Parathyroid adenoma (tissue), 2 donors: ENCODE measurements around the gene SLC13A3.

Source experiments
- H2AFZ ChIP-seq: fragments of 300-600 bp; sonication (generic); one replicate; pipeline ENCODE4 v1.7.0; 2017; ENCODE audit warnings: antibody characterized with exemption, mild to moderate bottlenecking
- H3K27ac ChIP-seq: fragments of 300-600 bp; sonication (generic); one replicate; pipeline ENCODE4 v1.7.0; 2017
- H3K27me3 ChIP-seq: fragments of 300-600 bp; sonication (generic); one replicate; pipeline ENCODE4 v1.7.0; 2017; ENCODE audit warnings: low read length; ENCODE audit not compliant: control insufficient read depth, insufficient read depth
- H3K36me3 ChIP-seq: fragments of 300-600 bp; sonication (generic); one replicate; pipeline ENCODE4 v1.7.0; 2017; ENCODE audit warnings: low read length; ENCODE audit not compliant: control insufficient read depth, insufficient read depth
- H3K4me1 ChIP-seq: fragments of 300-600 bp; sonication (generic); one replicate; pipeline ENCODE4 v1.7.0; 2017; ENCODE audit warnings: control low read depth
- H3K4me2 ChIP-seq: fragments of 300-600 bp; sonication (generic); one replicate; pipeline ENCODE4 v1.7.0; 2017; ENCODE audit warnings: low read length
- H3K4me3 ChIP-seq: fragments of 300-600 bp; sonication (generic); one replicate; pipeline ENCODE4 v1.7.0; 2017; ENCODE audit warnings: low read depth, low read length
- H3K79me2 ChIP-seq: fragments of 300-600 bp; sonication (generic); one replicate; pipeline ENCODE4 v1.7.0; 2017; ENCODE audit warnings: control low read depth
- H3K9ac ChIP-seq: fragments of 300-600 bp; sonication (generic); one replicate; pipeline ENCODE4 v1.7.0; 2017; ENCODE audit warnings: mild to moderate bottlenecking
- H3K9me3 ChIP-seq: fragments of 300-600 bp; sonication (generic); one replicate; pipeline ENCODE4 v1.7.0; 2017; ENCODE audit warnings: low read length; ENCODE audit not compliant: control insufficient read depth
- TF ChIP-seq, protein P1 (sequence below): fragments of 300-600 bp; sonication (generic); IDR thresholded peaks from one replicate; pipeline ENCODE4 v1.7.0; 2017; ENCODE audit warnings: antibody characterized with exemption, mild to moderate bottlenecking
- donor health status: primary hyperparathyroidism.

The SLC13A3 gene

DNA sequence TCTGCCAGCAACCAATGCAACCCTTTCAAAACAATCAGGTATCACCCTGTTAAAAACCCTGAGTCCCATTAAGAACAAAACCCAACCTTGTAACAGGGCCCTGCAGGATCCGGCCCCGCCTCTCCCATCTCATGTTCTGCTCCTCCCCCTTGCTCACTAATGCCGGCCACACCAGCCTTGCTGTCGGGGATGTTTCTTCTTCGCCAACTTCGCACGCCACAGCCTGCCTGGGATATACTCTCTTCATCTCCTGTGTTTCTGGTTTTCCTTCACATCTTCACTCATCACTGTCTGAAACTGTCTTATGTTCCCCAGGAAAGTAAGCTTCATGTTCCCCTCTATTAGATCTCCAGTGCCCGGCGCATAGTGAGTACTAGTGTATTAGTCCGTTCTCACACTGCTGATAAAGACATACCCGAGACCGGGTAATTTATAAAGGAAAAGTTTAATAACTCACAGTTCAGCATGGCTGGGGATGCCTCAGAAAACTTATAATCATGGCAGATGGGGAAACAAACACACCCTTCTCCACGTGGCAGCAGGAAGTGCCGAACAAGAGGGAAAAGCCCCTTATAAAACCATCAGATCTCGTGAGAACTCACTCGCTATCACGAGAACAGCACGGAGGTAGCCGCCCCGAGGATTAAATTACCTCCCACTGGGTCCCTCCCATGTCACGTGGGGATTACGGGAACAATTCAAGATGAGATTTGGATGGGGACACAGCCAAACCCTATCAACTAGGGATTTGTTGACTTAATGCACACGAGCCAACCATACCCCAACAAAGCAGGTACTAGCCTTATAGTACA is 32.9 kb upstream of the SLC13A3 start:
- Histone ChIP-seq H3K79me2 (peaks cover 37% of the 10 kb centered on the region), H3K9ac (no peak overlapping the region), H3K4me3 (no peak overlapping the region), H2AFZ (no peak overlapping the region), H3K27me3 (no peaks in the 10 kb centered on the region), H3K36me3 (no peaks in the 10 kb centered on the region), H3K27ac (no peak overlapping the region), H3K9me3 (no peaks in the 10 kb centered on the region), H3K4me1 (peaks cover 9% of the 10 kb centered on the region), H3K4me2 (no peak overlapping the region)
- TF ChIP-seq, protein P1, sequence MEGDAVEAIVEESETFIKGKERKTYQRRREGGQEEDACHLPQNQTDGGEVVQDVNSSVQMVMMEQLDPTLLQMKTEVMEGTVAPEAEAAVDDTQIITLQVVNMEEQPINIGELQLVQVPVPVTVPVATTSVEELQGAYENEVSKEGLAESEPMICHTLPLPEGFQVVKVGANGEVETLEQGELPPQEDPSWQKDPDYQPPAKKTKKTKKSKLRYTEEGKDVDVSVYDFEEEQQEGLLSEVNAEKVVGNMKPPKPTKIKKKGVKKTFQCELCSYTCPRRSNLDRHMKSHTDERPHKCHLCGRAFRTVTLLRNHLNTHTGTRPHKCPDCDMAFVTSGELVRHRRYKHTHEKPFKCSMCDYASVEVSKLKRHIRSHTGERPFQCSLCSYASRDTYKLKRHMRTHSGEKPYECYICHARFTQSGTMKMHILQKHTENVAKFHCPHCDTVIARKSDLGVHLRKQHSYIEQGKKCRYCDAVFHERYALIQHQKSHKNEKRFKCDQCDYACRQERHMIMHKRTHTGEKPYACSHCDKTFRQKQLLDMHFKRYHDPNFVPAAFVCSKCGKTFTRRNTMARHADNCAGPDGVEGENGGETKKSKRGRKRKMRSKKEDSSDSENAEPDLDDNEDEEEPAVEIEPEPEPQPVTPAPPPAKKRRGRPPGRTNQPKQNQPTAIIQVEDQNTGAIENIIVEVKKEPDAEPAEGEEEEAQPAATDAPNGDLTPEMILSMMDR: no peak

DNA sequence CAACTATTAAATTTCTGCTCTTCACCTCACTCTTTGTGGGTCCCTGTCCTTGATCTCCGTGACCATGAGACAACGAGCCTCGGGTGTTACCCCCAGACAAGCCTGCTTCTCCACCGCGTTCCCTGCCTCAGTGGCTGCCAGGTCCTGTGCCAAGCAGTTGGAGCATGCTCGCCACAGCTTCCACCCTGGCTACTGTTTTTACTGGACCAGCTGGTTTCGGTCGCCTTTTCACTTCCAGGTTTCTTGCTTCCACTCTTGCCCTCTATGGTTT is 32.3 kb upstream of the SLC13A3 start:
- H3K79me2 ChIP-seq: peaks cover 37% of the 10 kb centered on the region
- H3K9me3 ChIP-seq: no peaks in the 10 kb centered on the region
- no peak overlapping the region for H2AFZ ChIP-seq
- no peak overlapping the region for H3K4me3 ChIP-seq
- TF ChIP-seq, protein P1: no peak
- H3K4me2 ChIP-seq: no peak overlapping the region
- H3K27me3 ChIP-seq: no peaks in the 10 kb centered on the region
- peaks cover 9% of the 10 kb centered on the region for H3K4me1 ChIP-seq
- H3K9ac ChIP-seq: no peak overlapping the region
- no peak overlapping the region for H3K27ac ChIP-seq
- no peaks in the 10 kb centered on the region for H3K36me3 ChIP-seq

DNA sequence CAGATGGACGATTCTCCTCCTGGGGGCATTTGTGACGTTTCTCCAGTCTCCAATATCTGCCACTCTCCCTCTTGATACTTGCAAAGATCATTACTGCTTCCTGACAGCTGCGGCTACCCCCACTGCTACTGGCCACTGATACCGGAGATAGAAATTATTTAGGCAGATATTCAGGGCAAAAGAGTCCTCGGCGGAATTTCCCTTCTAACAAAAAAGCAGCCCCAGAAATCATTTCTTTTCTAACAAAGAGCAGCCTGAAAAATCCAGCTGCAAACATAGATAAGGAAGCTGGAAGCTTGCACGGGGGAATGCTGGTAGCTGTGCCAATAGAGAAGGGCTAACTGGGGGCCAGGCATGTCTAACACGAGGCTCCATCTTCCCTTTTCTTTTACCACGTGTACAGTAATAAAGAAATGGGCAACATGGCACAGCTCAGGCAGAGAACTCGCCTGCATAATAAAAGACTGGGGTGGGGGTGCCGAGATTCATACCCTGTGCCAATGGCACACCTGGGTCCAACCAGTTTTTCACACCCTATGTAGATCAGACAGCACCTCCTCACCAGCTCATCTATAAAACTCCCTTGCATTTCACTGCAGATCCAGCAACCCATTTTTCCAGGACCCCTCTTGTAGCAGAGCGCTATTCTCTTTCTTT is 31.9 kb upstream of the SLC13A3 start:
- Histone ChIP-seq H3K27me3 (no peaks in the 10 kb centered on the region), H3K36me3 (no peaks in the 10 kb centered on the region), H3K4me3 (no peak overlapping the region), H3K79me2 (peaks cover 33% of the 10 kb centered on the region), H3K4me1 (peaks cover 7% of the 10 kb centered on the region), H3K9me3 (no peaks in the 10 kb centered on the region), H3K27ac (no peak overlapping the region), H2AFZ (no peak overlapping the region), H3K9ac (no peak overlapping the region), H3K4me2 (no peak overlapping the region)
- TF ChIP-seq, protein P1: no peak

DNA sequence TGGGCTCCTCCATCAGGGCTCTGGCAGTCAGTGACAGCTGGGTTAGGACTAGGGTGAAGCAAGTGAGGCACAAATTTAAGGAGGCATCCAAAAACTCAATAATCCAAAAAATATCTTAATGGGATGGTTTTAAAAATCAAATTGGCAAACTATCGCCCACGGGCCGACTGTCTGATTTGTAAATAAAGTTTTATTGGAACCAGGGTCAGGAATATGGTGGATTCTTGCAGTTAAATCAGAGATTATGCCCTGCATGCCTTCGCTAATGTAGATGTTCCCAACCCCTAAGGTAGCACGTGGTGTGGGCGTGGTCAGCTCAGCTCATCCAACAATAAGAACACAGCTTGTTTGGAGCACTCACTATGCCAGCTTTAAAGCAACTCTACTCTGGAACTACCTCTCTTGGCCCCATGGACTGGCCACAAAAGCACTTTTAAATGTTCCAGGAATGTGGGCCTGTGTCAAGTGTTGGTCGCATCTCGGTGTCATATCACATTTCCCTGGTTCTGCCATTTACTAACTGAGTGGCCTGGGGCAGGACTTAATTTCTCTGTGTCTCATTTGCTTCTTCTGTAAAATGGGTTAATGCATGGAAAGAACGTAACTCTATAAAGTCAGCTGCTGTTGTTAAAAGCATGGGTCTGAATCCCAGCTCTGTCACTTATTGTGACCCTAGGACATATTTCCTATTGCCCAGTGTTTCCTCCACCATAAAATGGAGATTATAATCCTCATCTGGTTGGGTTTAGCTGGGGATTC is 31.0 kb upstream of the SLC13A3 start:
- TF ChIP-seq, protein P1: no peak
- H2AFZ ChIP-seq: no peak overlapping the region
- H3K4me1 ChIP-seq: peaks cover 5% of the 10 kb centered on the region
- H3K9ac ChIP-seq: no peak overlapping the region
- peaks cover 24% of the 10 kb centered on the region for H3K79me2 ChIP-seq
- no peaks in the 10 kb centered on the region for H3K9me3 ChIP-seq
- H3K4me2 ChIP-seq: no peak overlapping the region
- H3K27ac ChIP-seq: no peak overlapping the region
- H3K36me3 ChIP-seq: no peaks in the 10 kb centered on the region
- H3K4me3 ChIP-seq: no peak overlapping the region
- H3K27me3 ChIP-seq: no peaks in the 10 kb centered on the region
